IMR-90 (cell line): Measurements from ENCODE around the gene DDC. TPM values are rescaled to one million over a fixed set of nuclear protein-coding genes. Genes with fewer than 3 reads are reported as not detected.

Source experiments
- ATAC-seq: fragments of 200-7000 bp; cut with Tn5 transposase; 2 replicates; pipeline ENCODE4 v1.9.1; 2020; ENCODE audit warnings: low read depth, mild to moderate bottlenecking, moderate library complexity
- BruUV-seq: library from RNA; stranded (reverse); fragments of 400-500 nt; replicated peaks from 2 replicates; lab custom pipeline; 2021; lab: Mats Ljungman, UMichigan
- CTCF ChIA-PET: fragments of 300-600 bp; formaldehyde crosslinking; extraction: SDS; loops from one replicate; lab custom pipeline; 2021; ENCODE audit warnings: antibody characterized with exemption; lab: Yijun Ruan, JAX
- POLR2A ChIA-PET: fragments of 300-600 bp; sonication (Branson Sonifier 250); formaldehyde crosslinking; loops from one replicate; lab custom pipeline; 2022; ENCODE audit warnings: antibody characterized with exemption; ENCODE audit not compliant: unreplicated experiment; lab: Charles Lee
- DNase-seq: peaks from one replicate; pipeline ENCODE4 v3.0.0; 2013
- H2AFZ ChIP-seq: replicated peaks from 2 replicates; pipeline ENCODE3; 2013; ENCODE audit warnings: low read length, mild to moderate bottlenecking; ENCODE audit not compliant: poor library complexity
- H2AK5ac ChIP-seq: 2 replicates; pipeline ENCODE4 v1.6.1; 2013; ENCODE audit warnings: low read depth, low read length, inconsistent platforms
- H2AK9ac ChIP-seq: replicated peaks from 2 replicates; pipeline ENCODE3; 2013; ENCODE audit warnings: mild to moderate bottlenecking, low read depth, low read length, moderate library complexity; ENCODE audit not compliant: poor library complexity
- H2BK120ac ChIP-seq: 2 replicates; pipeline ENCODE4 v1.6.1; 2013; ENCODE audit warnings: low read depth, low read length, inconsistent platforms
- H2BK15ac ChIP-seq: 3 replicates; pipeline ENCODE4 v1.6.1; 2013; ENCODE audit warnings: low read depth, low read length, inconsistent platforms
- H2BK20ac ChIP-seq: 2 replicates; pipeline ENCODE4 v1.6.1; 2013; ENCODE audit warnings: low read depth, mild to moderate bottlenecking, inconsistent platforms, low read length, moderate library complexity
- H2BK5ac ChIP-seq: 2 replicates; pipeline ENCODE4 v1.6.1; 2013; ENCODE audit warnings: mild to moderate bottlenecking, low read depth, low read length, inconsistent platforms; ENCODE audit not compliant: poor library complexity, severe bottlenecking
- H3K14ac ChIP-seq: replicated peaks from 2 replicates; pipeline ENCODE4 v1.6.1; 2013; ENCODE audit warnings: low read depth, low read length, inconsistent platforms
- H3K18ac ChIP-seq: 2 replicates; pipeline ENCODE4 v1.6.1; 2013; ENCODE audit warnings: low read depth, low read length, control low read depth
- H3K23ac ChIP-seq: 2 replicates; pipeline ENCODE4 v1.6.1; 2013; ENCODE audit warnings: low read depth, low read length, inconsistent platforms
- H3K27ac ChIP-seq: 2 replicates; pipeline ENCODE4 v1.5.1; 2013; ENCODE audit warnings: mild to moderate bottlenecking, control low read depth, low read length; ENCODE audit not compliant: insufficient read depth
- H3K27me3 ChIP-seq: 2 replicates; pipeline ENCODE4 v1.6.1; 2013; ENCODE audit warnings: low read length; ENCODE audit not compliant: control insufficient read depth, insufficient read depth
- H3K36me3 ChIP-seq: 2 replicates; pipeline ENCODE4 v1.6.1; 2013; ENCODE audit warnings: low read length, mixed read lengths; ENCODE audit not compliant: control insufficient read depth, insufficient read depth
- H3K4ac ChIP-seq: 2 replicates; pipeline ENCODE4 v1.6.1; 2013; ENCODE audit warnings: low read depth, low read length, inconsistent platforms
- H3K4me1 ChIP-seq: 2 replicates; pipeline ENCODE4 v1.6.1; 2013; ENCODE audit warnings: low read length, mixed read lengths; ENCODE audit not compliant: control insufficient read depth, insufficient read depth
- H3K4me2 ChIP-seq: 2 replicates; pipeline ENCODE4 v1.6.1; 2013; ENCODE audit warnings: low read depth, mild to moderate bottlenecking, control low read depth, low read length, moderate library complexity
- H3K4me3 ChIP-seq: 2 replicates; pipeline ENCODE4 v1.5.1; 2013; ENCODE audit warnings: low read depth, mild to moderate bottlenecking, control low read depth, low read length, moderate library complexity; ENCODE audit not compliant: insufficient read depth
- H3K56ac ChIP-seq: 2 replicates; pipeline ENCODE4 v1.6.1; 2013; ENCODE audit warnings: low read length, inconsistent platforms; ENCODE audit not compliant: insufficient read depth; ENCODE audit errors: extremely low read depth
- H3K79me1 ChIP-seq, 2 experiments: 2 replicates each; pipeline ENCODE4 v1.6.1; 2013; ENCODE audit warnings: low read length in 2 of 2, inconsistent platforms in 1 of 2, low read depth in 1 of 2
- H3K9ac ChIP-seq: 2 replicates; pipeline ENCODE4 v1.6.1; 2013; ENCODE audit warnings: low read depth, low read length, control low read depth
- H3K9me1 ChIP-seq: 2 replicates; pipeline ENCODE4 v1.6.1; 2013; ENCODE audit warnings: low read length, inconsistent platforms; ENCODE audit not compliant: insufficient read depth
- H3K9me3 ChIP-seq: 2 replicates; pipeline ENCODE4 v1.6.1; 2013; ENCODE audit warnings: low read length; ENCODE audit not compliant: control insufficient read depth, insufficient read depth
- H4K20me1 ChIP-seq: 2 replicates; pipeline ENCODE4 v1.6.1; 2013; ENCODE audit warnings: low read length, inconsistent platforms; ENCODE audit not compliant: insufficient read depth
- H4K5ac ChIP-seq: 2 replicates; pipeline ENCODE4 v1.6.1; 2013; ENCODE audit warnings: mild to moderate bottlenecking, low read depth, low read length, control low read depth
- H4K8ac ChIP-seq, 2 experiments: 2 replicates each; pipeline ENCODE4 v1.6.1; 2013; ENCODE audit warnings: low read depth in 2 of 2, low read length in 2 of 2, control low read depth in 1 of 2, inconsistent platforms in 1 of 2
- H4K91ac ChIP-seq: 2 replicates; pipeline ENCODE4 v1.6.1; 2013; ENCODE audit warnings: low read depth, low read length, inconsistent platforms; ENCODE audit not compliant: insufficient read depth
- BHLHE40 ChIP-seq: fragments of 150-350 bp; IDR thresholded peaks from 2 replicates; pipeline ENCODE4 v1.6.1; 2016; ENCODE audit warnings: mild to moderate bottlenecking, low read depth, low read length
- CEBPB ChIP-seq: IDR thresholded peaks from 2 replicates; pipeline ENCODE4 v1.6.1; 2012; ENCODE audit warnings: low read depth, low read length, improper control_type of control experiment
- CHD1 ChIP-seq: IDR thresholded peaks from 2 replicates; pipeline ENCODE4 v1.6.1; 2012; ENCODE audit warnings: low read depth, low read length, improper control_type of control experiment
- CTCF ChIP-seq: conservative IDR thresholded peaks from 2 replicates; pipeline ENCODE4 v1.5.1; 2012; ENCODE audit warnings: mild to moderate bottlenecking, low read depth, low read length, improper control_type of control experiment
- ELK1 ChIP-seq: fragments of 150-350 bp; IDR thresholded peaks from 2 replicates; pipeline ENCODE4 v1.6.1; 2016; ENCODE audit warnings: low read depth, mild to moderate bottlenecking, low read length, moderate library complexity, borderline replicate concordance
- FOS ChIP-seq: fragments of 150-350 bp; IDR thresholded peaks from 2 replicates; pipeline ENCODE4 v1.6.1; 2016; ENCODE audit warnings: low read depth, low read length
- MAFK ChIP-seq: IDR thresholded peaks from 2 replicates; pipeline ENCODE4 v1.6.1; 2012; ENCODE audit warnings: low read depth, low read length, improper control_type of control experiment
- MAZ ChIP-seq: IDR thresholded peaks from 2 replicates; pipeline ENCODE4 v1.6.1; 2012; ENCODE audit warnings: low read depth, mild to moderate bottlenecking, low read length, improper control_type of control experiment, moderate library complexity, borderline replicate concordance
- MXI1 ChIP-seq: IDR thresholded peaks from 2 replicates; pipeline ENCODE4 v1.6.1; 2012; ENCODE audit warnings: low read depth, mild to moderate bottlenecking, low read length, moderate library complexity, borderline replicate concordance
- NFE2L2 ChIP-seq: fragments of 150-350 bp; IDR thresholded peaks from 2 replicates; pipeline ENCODE4 v1.6.1; 2016; ENCODE audit warnings: low read depth, mild to moderate bottlenecking, low read length
- POLR2A ChIP-seq: IDR thresholded peaks from 2 replicates; pipeline ENCODE4 v1.6.1; 2012; ENCODE audit warnings: mild to moderate bottlenecking, low read depth, low read length
- RAD21 ChIP-seq: IDR thresholded peaks from 2 replicates; pipeline ENCODE4 v1.6.1; 2012; ENCODE audit warnings: low read length, improper control_type of control experiment
- RCOR1 ChIP-seq: IDR thresholded peaks from 2 replicates; pipeline ENCODE4 v1.6.1; 2012; ENCODE audit warnings: mild to moderate bottlenecking, low read length, improper control_type of control experiment; ENCODE audit not compliant: insufficient replicate concordance
- RFX5 ChIP-seq: IDR thresholded peaks from 2 replicates; pipeline ENCODE4 v1.8.0; 2012; ENCODE audit warnings: low read depth, mild to moderate bottlenecking, low read length, moderate library complexity
- SMC3 ChIP-seq: fragments of 150-350 bp; IDR thresholded peaks from 2 replicates; pipeline ENCODE4 v1.6.1; 2016; ENCODE audit warnings: low read depth, mild to moderate bottlenecking, antibody characterized with exemption, low read length, moderate library complexity
- USF2 ChIP-seq: fragments of 150-350 bp; IDR thresholded peaks from 2 replicates; pipeline ENCODE4 v1.6.1; 2017; ENCODE audit warnings: mild to moderate bottlenecking, antibody characterized with exemption, low read length, low read depth
- WGBS, 2 experiments: methylation state at CpG; one replicate each; pipeline versions ENCODE4 v1.1.5 to v1.1.7; 2013; ENCODE audit warnings: missing lambda C conversion rate in 2 of 2; ENCODE audit not compliant: insufficient read length in 1 of 2; ENCODE audit errors: extremely low coverage in 2 of 2; 5-methylcytosine and 5-hydroxymethylcytosine counted together
- dilution Hi-C: fragments of 300-500 bp; cut with HindIII; formaldehyde crosslinking; loops from one replicate; pipeline ENCODE4 v1.14.3; 2018; ENCODE audit warnings: low sequenced_read_pairs; ENCODE audit not compliant: unreplicated experiment
- in situ Hi-C: fragments of 300-500 bp; cut with MboI; formaldehyde crosslinking; loops from 3 replicates; pipeline ENCODE4 v1.14.3; 2019; ENCODE audit warnings: low sequenced_read_pairs, inconsistent platforms, mixed read lengths
- intact Hi-C: fragments of 100-400 bp; cut with micrococcal nuclease; formaldehyde crosslinking; loops from 2 replicates; pipeline ENCODE4 v1.10.0; 2022
- polyA plus RNA-seq, 3 experiments: library from polyadenylated mRNA; depleted of rRNA; stranded (reverse); fragments of >200 nt; gene quantifications; 2 replicates each; pipeline ENCODE4 v1.2.3, GENCODE V29; 2012; ENCODE audit warnings: low replicate concordance in 1 of 3
- total RNA-seq: library from RNA; depleted of rRNA; stranded (reverse); fragments of >200 nt; gene quantifications from 2 replicates; pipeline ENCODE4 v1.2.3, GENCODE V29; 2012

The DDC gene
- total and polyA plus RNA-seq, 2 of the 4 experiments (the other 2 are of a cell fraction) = not detected

GRCh38 chr7:50509459-50509858 is 55.7 kb downstream of the DDC start:
- Histone ChIP-seq H3K9me1 (no peaks in the 10 kb centered on the region), H2AK5ac (no peak overlapping the region), H4K8ac (no peak overlapping the region), H2BK20ac (no peak overlapping the region), H3K27me3 (peaks cover 7% of the 10 kb centered on the region; the same call in 1 of the 2 replicates), H3K9me3 (no peaks in the 10 kb centered on the region), H2BK5ac (no peak overlapping the region), H3K14ac (no peak overlapping the region), H3K79me1 (no peaks in the 10 kb centered on the region), H3K9ac (no peak overlapping the region), H3K4me3 (no peak overlapping the region), H4K20me1 (no peaks in the 10 kb centered on the region), H2AK9ac (no peak overlapping the region), H4K5ac (no peak overlapping the region), H3K27ac (no peak overlapping the region), H2BK120ac (no peak overlapping the region), H2AFZ (no peak overlapping the region), H3K4me1 (no peaks in the 10 kb centered on the region), H3K23ac (no peak overlapping the region), H3K18ac (no peak overlapping the region), H4K91ac (no peak overlapping the region), H3K56ac (no peak overlapping the region), H2BK15ac (no peak overlapping the region), H3K4me2 (no peak overlapping the region), H3K36me3 (no peaks in the 10 kb centered on the region), H3K4ac (no peak overlapping the region)
- CTCF ChIA-PET = no interaction called here
- in situ Hi-C loops = no loop called here
- POLR2A ChIA-PET = no interaction called here
- no TSS peak for BruUV-seq
- 43% methylated on average over 1 of the region's 2 CpGs; no CpG with 5 or more reads in 1 of the 2 experiments for whole genome bisulfite sequencing, 2 experiments
- DNase-seq (no peak), ATAC-seq (no peak)
- dilution Hi-C loops = no loop called here
- TF ChIP-seq RAD21 (no peak), MAZ (no peak), RFX5 (no peak), CEBPB (no peak), SMC3 (no peak), MXI1 (no peak), NFE2L2 (no peak), POLR2A (no peak), BHLHE40 (no peak), CHD1 (no peak), FOS (no peak), ELK1 (no peak), RCOR1 (no peak), USF2 (no peak), MAFK (no peak), CTCF (no peak)
- intact Hi-C loops = loop anchor here (10.0 kb wide), 1 partner anchor 65 kb away; no protein-coding TSS in a partner anchor
